HepG2 (cell line): ENCODE measurements around the gene SPATS2. TPM values are rescaled to one million over a fixed set of nuclear protein-coding genes. Genes with fewer than 3 reads are reported as not detected.
A peak's percentile ranks its signal among the peaks of the same experiment; 100 is the strongest.

Experiments used
- ATF1 ChIP-seq: IDR thresholded peaks from 2 replicates; pipeline ENCODE4 v1.6.1; 2016; ENCODE audit warnings: mild to moderate bottlenecking, control low read depth
- BCL6 ChIP-seq: IDR thresholded peaks from 2 replicates; pipeline ENCODE4 v1.6.1; 2016; ENCODE audit warnings: missing genetic modification reagents, missing compliant biosample characterization
- BHLHE40 ChIP-seq: IDR thresholded peaks from 2 replicates; pipeline ENCODE4 v1.6.1; 2011; ENCODE audit warnings: low read length, improper control_type of control experiment
- CAMTA2 ChIP-seq: sonication (generic); formaldehyde crosslinking; IDR thresholded peaks from 2 replicates; pipeline ENCODE4 v1.4.0; 2020; ENCODE audit warnings: mild to moderate bottlenecking, missing genetic modification reagents, borderline replicate concordance
- DPF2 ChIP-seq: sonication (generic); formaldehyde crosslinking; IDR thresholded peaks from 2 replicates; pipeline ENCODE4 v1.4.0; 2020; ENCODE audit warnings: mild to moderate bottlenecking, low read depth, missing genetic modification reagents, borderline replicate concordance
- EED ChIP-seq: sonication (generic); formaldehyde crosslinking; IDR thresholded peaks from 2 replicates; pipeline ENCODE4 v1.5.0; 2020; ENCODE audit warnings: mild to moderate bottlenecking, missing genetic modification reagents
- FOXP1 ChIP-seq, 2 experiments: fragments of 450-650 bp in 1 of 2; IDR thresholded peaks; 2 replicates each; pipeline ENCODE4 v1.6.1; 2017 to 2018; ENCODE audit warnings: antibody characterized with exemption in 1 of 2
- IRX3 ChIP-seq: sonication (generic); formaldehyde crosslinking; IDR thresholded peaks from 2 replicates; pipeline ENCODE4 v1.8.1; 2023; ENCODE audit warnings: mild to moderate bottlenecking, low read depth, missing genetic modification reagents, borderline replicate concordance
- MAFK ChIP-seq, 2 experiments: IDR thresholded peaks in 1 of 2; conservative IDR thresholded peaks in 1 of 2; 2 replicates each; pipeline ENCODE4 v1.6.1; 2011; ENCODE audit warnings: improper control_type of control experiment in 2 of 2, low read length in 2 of 2
- MAZ ChIP-seq, 2 experiments: sonication (generic) in 1 of 2; formaldehyde crosslinking in 1 of 2; IDR thresholded peaks; 2 replicates each; pipeline versions ENCODE4 v1.5.0 to v1.6.1; 2012 to 2020; ENCODE audit warnings: low read depth in 2 of 2, mild to moderate bottlenecking in 2 of 2, borderline replicate concordance in 1 of 2, improper control_type of control experiment in 1 of 2, low read length in 1 of 2, missing genetic modification reagents in 1 of 2, moderate library complexity in 1 of 2
- MTF2 ChIP-seq: sonication (generic); formaldehyde crosslinking; IDR thresholded peaks from 2 replicates; pipeline ENCODE4 v1.5.0; 2020; ENCODE audit warnings: missing genetic modification reagents, borderline replicate concordance
- NKX3-1 ChIP-seq: sonication (generic); formaldehyde crosslinking; IDR thresholded peaks from 2 replicates; pipeline ENCODE4 v1.5.0; 2020; ENCODE audit warnings: missing genetic modification reagents
- RARG ChIP-seq: sonication (generic); formaldehyde crosslinking; IDR thresholded peaks from 2 replicates; pipeline ENCODE4 v1.4.0; 2020; ENCODE audit warnings: low read depth, mild to moderate bottlenecking, missing genetic modification reagents
- SAFB2 ChIP-seq: sonication (generic); formaldehyde crosslinking; IDR thresholded peaks from 2 replicates; pipeline ENCODE4 v1.5.1; 2020; ENCODE audit warnings: missing genetic modification reagents, low read depth, mild to moderate bottlenecking, borderline replicate concordance
- SIX4 ChIP-seq: sonication (generic); formaldehyde crosslinking; IDR thresholded peaks from 2 replicates; pipeline ENCODE4 v1.4.0; 2020; ENCODE audit warnings: missing genetic modification reagents
- SMC3 ChIP-seq: IDR thresholded peaks from 2 replicates; pipeline ENCODE4 v1.6.1; 2011; ENCODE audit warnings: low read length, improper control_type of control experiment
- TSC22D2 ChIP-seq: sonication (generic); formaldehyde crosslinking; IDR thresholded peaks from 2 replicates; pipeline ENCODE4 v1.5.1; 2020; ENCODE audit warnings: missing genetic modification reagents, mild to moderate bottlenecking, borderline replicate concordance
- ZNF160 ChIP-seq: sonication (generic); formaldehyde crosslinking; IDR thresholded peaks from 2 replicates; pipeline ENCODE4 v1.8.0; 2022; ENCODE audit warnings: mild to moderate bottlenecking, inconsistent platforms, missing genetic modification reagents
- ZNF20 ChIP-seq: sonication (generic); formaldehyde crosslinking; IDR thresholded peaks from 2 replicates; pipeline ENCODE4 v1.4.0; 2020; ENCODE audit warnings: mild to moderate bottlenecking, moderate library complexity, missing genetic modification reagents
- ZNF713 ChIP-seq: sonication (generic); formaldehyde crosslinking; IDR thresholded peaks from 2 replicates; pipeline ENCODE4 v1.4.0; 2020; ENCODE audit warnings: mild to moderate bottlenecking, missing genetic modification reagents
- ZNF879 ChIP-seq: sonication (generic); formaldehyde crosslinking; IDR thresholded peaks from 2 replicates; pipeline ENCODE4 v1.8.1; 2023; ENCODE audit warnings: missing genetic modification reagents
- polyA plus RNA-seq, 8 experiments: library from polyadenylated mRNA; depleted of rRNA in 3 of 8; stranded (reverse) in 7 of 8; unstranded in 1 of 8; fragments of >200 nt; fragmentation: Illumina TruSeq in 4 of 8; extraction: Trizol in 4 of 8; gene quantifications; 2 replicates each; pipeline versions ENCODE4 v1.2.1 to v1.2.3, GENCODE V29; 2011 to 2016; ENCODE audit warnings: low read depth in 4 of 8, missing spikeins in 1 of 8, mixed read lengths in 1 of 8; ENCODE audit not compliant: insufficient read depth in 1 of 8
- total RNA-seq, 5 experiments: library from RNA; depleted of rRNA; stranded (reverse); fragments of >200 nt; fragmentation: Illumina TruSeq; extraction: Trizol; gene quantifications; 2 replicates each; pipeline ENCODE4 v1.2.3, GENCODE V29; 2016; ENCODE audit warnings: low read depth in 1 of 5
- TF ChIP-seq, protein P1 (sequence below): IDR thresholded peaks from 2 replicates; pipeline ENCODE4 v1.6.1; 2016; ENCODE audit warnings: missing genetic modification reagents, missing compliant biosample characterization
- TF ChIP-seq, protein P2 (sequence below): sonication (generic); formaldehyde crosslinking; conservative IDR thresholded peaks from 2 replicates; pipeline ENCODE4 v1.8.0; 2022; ENCODE audit warnings: mild to moderate bottlenecking, moderate library complexity, missing genetic modification reagents
- TF ChIP-seq, protein P3 (sequence below): sonication (generic); formaldehyde crosslinking; IDR thresholded peaks from 2 replicates; pipeline ENCODE4 v1.5.0; 2020; ENCODE audit warnings: missing genetic modification reagents
- TF ChIP-seq, protein P4 (sequence below): sonication (generic); formaldehyde crosslinking; IDR thresholded peaks from 2 replicates; pipeline ENCODE4 v1.8.0; 2023; ENCODE audit warnings: mild to moderate bottlenecking, missing genetic modification reagents

The SPATS2 gene
- total and polyA plus RNA-seq, 2 of the 13 experiments (the other 11 are each of a cell fraction or from before 2014, with no cell fraction given), result 19.3 to 28.1 TPM

DNA sequence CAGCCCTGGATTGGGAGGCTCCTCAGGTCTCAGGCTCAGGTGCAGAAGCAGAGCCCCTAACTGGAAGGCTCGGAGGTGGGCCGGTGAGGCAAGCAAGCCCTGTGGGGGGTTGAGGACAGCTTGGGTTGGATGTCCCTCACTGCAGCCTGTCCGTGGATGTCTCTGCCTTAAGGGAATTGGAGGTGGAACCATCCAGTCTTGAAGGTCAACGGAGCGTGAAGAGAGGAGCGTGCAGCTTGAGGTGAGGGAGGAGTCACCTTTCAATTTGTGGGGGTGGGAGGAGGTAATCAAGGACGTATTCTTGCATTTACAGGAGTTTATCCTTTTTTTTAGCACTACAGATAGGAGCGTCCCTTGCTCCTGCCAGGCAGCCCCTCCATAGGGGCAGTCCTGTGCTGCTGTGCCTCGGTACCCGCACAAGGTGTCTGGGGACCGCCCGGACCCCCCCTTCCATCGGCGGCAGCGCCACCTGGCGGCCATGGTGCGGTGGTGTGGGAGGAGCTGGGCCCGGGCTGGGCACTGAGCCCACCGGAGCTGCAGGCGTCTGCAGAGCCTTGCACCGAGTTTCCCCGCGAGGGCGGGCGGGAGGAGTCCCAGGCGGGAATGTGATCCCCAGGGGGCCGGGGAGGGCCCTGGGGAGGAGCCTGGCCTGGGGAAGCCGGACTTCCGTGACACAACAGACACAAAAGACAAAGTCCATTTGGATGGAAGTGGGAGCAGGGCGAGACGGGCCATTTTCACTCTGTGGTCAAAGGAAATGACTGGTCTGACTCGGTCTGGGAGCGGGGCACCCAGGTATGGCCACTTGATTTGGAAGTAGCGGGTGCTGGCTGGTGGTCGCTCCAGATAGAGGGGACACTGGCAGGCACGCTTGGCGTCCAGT, 19.7 kb upstream of the SPATS2 start (continued):
- peak; percentile 49 for TF ChIP-seq DPF2 (CRISPR knock-in tag)
- TF ChIP-seq NKX3-1 (CRISPR knock-in tag), result peak; percentile 82; the same call in 1 of the 2 replicates
- TF ChIP-seq, protein P1, sequence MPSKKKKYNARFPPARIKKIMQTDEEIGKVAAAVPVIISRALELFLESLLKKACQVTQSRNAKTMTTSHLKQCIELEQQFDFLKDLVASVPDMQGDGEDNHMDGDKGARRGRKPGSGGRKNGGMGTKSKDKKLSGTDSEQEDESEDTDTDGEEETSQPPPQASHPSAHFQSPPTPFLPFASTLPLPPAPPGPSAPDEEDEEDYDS (CRISPR knock-in tag), result peak; percentile 95
- no peak for TF ChIP-seq ZNF879 (CRISPR knock-in tag)
- no peak for TF ChIP-seq MAFK (conservative IDR thresholded peaks at IDR 0.05 in 1 of 2, IDR thresholded peaks at IDR 0.05 in 1 of 2; ENCODE audit: low read length in 2 of 2)
- peak; percentile 89 for TF ChIP-seq MAZ (IDR thresholded peaks at IDR 0.05; ENCODE audit: borderline replicate concordance, low read depth, low read length)
- peak; percentile 96 for TF ChIP-seq MAZ (CRISPR knock-in tag; IDR thresholded peaks at IDR 0.05; ENCODE audit: low read depth)
- TF ChIP-seq, protein P2, sequence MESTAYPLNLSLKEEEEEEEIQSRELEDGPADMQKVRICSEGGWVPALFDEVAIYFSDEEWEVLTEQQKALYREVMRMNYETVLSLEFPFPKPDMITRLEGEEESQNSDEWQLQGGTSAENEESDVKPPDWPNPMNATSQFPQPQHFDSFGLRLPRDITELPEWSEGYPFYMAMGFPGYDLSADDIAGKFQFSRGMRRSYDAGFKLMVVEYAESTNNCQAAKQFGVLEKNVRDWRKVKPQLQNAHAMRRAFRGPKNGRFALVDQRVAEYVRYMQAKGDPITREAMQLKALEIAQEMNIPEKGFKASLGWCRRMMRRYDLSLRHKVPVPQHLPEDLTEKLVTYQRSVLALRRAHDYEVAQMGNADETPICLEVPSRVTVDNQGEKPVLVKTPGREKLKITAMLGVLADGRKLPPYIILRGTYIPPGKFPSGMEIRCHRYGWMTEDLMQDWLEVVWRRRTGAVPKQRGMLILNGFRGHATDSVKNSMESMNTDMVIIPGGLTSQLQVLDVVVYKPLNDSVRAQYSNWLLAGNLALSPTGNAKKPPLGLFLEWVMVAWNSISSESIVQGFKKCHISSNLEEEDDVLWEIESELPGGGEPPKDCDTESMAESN, result 0 out of 2 replicates have a peak, but pooled peaks have one; percentile 21
- no peak for TF ChIP-seq ATF1 (CRISPR knock-in tag)
- peak; percentile 60; the same call in 1 of the 2 replicates for TF ChIP-seq MTF2 (CRISPR knock-in tag)
- peak; percentile 46; the same call in 1 of the 2 replicates for TF ChIP-seq IRX3 (CRISPR knock-in tag)
- no peak for TF ChIP-seq BHLHE40
- peak; percentile 85; the same call in 1 of the 2 replicates for TF ChIP-seq ZNF160 (CRISPR knock-in tag)
- TF ChIP-seq FOXP1 (IDR thresholded peaks at IDR 0.05), result no peak
- TF ChIP-seq FOXP1 (CRISPR knock-in tag; IDR thresholded peaks at IDR 0.05), result 0 out of 2 replicates have a peak, but pooled peaks have one; percentile 13
- TF ChIP-seq, protein P3, sequence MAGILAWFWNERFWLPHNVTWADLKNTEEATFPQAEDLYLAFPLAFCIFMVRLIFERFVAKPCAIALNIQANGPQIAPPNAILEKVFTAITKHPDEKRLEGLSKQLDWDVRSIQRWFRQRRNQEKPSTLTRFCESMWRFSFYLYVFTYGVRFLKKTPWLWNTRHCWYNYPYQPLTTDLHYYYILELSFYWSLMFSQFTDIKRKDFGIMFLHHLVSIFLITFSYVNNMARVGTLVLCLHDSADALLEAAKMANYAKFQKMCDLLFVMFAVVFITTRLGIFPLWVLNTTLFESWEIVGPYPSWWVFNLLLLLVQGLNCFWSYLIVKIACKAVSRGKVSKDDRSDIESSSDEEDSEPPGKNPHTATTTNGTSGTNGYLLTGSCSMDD (CRISPR knock-in tag), result peak; percentile 66; the same call in 1 of the 2 replicates
- no peak for TF ChIP-seq ZNF20
- TF ChIP-seq ZNF713, result 0 out of 2 replicates have a peak, but pooled peaks have one; percentile 64
- peak; percentile 89 for TF ChIP-seq SIX4 (CRISPR knock-in tag)
- peak; percentile 81 for TF ChIP-seq BCL6
- TF ChIP-seq TSC22D2 (CRISPR knock-in tag), result no peak
- no peak for TF ChIP-seq CAMTA2 (CRISPR knock-in tag)
- no peak; the same call in 1 of the 2 replicates for TF ChIP-seq SAFB2 (CRISPR knock-in tag)
- TF ChIP-seq EED (CRISPR knock-in tag), result no peak
- TF ChIP-seq RARG (CRISPR knock-in tag), result no peak
- TF ChIP-seq, protein P4, sequence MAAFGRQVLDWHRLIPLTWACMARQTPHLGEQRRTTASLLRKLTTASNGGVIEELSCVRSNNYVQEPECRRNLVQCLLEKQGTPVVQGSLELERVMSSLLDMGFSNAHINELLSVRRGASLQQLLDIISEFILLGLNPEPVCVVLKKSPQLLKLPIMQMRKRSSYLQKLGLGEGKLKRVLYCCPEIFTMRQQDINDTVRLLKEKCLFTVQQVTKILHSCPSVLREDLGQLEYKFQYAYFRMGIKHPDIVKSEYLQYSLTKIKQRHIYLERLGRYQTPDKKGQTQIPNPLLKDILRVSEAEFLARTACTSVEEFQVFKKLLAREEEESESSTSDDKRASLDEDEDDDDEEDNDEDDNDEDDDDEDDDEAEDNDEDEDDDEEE (CRISPR knock-in tag), result no peak
- TF ChIP-seq SMC3, result no peak
